ENCODE data around the gene KIF23.

DNA sequence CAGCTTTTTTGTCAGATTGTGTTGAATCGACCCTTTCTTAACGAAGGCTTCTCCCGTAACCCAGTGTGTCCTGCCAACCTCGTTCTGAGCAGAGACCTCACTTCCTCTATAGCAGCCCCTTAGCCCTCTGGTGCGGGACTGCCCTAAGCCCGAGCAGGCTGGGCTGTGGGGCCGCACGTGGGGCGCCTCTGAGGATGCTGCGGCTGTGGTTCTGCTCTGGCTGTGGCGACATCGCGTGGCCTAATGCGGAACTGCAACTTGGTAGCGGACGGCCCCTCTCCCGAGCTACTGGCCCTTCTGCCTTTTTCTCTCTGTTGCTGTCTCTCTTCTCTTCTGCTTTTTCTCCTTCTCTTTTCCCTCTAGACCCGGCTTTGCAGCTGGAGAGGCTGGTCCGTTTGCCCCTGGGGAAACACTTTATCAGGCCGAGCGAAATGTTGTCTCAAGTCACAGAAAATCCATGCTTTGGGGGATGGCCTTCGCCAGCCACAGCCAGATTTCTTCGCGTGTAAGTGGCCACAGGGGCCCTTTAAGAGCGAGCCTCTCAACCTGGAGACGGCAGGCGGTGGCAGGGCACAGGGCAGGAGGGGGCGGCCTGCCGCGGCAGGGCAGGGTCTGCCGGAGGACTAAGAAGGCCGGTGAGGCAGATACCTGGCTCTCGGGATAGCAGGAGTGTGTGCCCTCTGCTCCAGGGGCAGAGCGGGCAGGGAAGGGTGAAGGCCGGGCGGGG lies 19.4 kb upstream of the KIF23 start:
- TF ChIP-seq RELA (CRISPR knock-in tag; IDR thresholded peaks at IDR 0.05; ENCODE audit: borderline replicate concordance) (no peak), ETV6 (CRISPR knock-in tag; IDR thresholded peaks at IDR 0.05) (no peak)
